ENCODE results near the gene ATP10D. TPM values are rescaled to one million over a fixed set of nuclear protein-coding genes. Genes with fewer than 3 reads are reported as not detected.

ATP10D gene
- total RNA-seq, 2 donors from 2014 or later = 54.2 to 96.1 TPM

GRCh38 chr4:47572981-47573380, 87.9 kb downstream of the ATP10D start:
- Histone ChIP-seq H3K4me3 (no peak overlapping the region), H3K36me3 (peaks cover 51% of the 10 kb centered on the region), H3K9me3 (no peaks in the 10 kb centered on the region), H3K4me1 (ENCODE audit: control insufficient read depth in 1 of 2, low read depth in 2 of 2) (peaks cover 4 to 15% of the 10 kb centered on the region in 2 donors), H3K27ac (no peak overlapping the region), H3K27me3 (replicated peaks; ENCODE audit: insufficient read depth) (no peaks in the 10 kb centered on the region)
- no peak for DNase-seq (ENCODE audit: low spot score)
- ATAC-seq (ENCODE audit: insufficient number of reproducible peaks, low FRiP score, low read depth) = no peak
- TF ChIP-seq, protein P1, sequence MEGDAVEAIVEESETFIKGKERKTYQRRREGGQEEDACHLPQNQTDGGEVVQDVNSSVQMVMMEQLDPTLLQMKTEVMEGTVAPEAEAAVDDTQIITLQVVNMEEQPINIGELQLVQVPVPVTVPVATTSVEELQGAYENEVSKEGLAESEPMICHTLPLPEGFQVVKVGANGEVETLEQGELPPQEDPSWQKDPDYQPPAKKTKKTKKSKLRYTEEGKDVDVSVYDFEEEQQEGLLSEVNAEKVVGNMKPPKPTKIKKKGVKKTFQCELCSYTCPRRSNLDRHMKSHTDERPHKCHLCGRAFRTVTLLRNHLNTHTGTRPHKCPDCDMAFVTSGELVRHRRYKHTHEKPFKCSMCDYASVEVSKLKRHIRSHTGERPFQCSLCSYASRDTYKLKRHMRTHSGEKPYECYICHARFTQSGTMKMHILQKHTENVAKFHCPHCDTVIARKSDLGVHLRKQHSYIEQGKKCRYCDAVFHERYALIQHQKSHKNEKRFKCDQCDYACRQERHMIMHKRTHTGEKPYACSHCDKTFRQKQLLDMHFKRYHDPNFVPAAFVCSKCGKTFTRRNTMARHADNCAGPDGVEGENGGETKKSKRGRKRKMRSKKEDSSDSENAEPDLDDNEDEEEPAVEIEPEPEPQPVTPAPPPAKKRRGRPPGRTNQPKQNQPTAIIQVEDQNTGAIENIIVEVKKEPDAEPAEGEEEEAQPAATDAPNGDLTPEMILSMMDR (IDR thresholded peaks at IDR 0.05) = no peak

- Histone ChIP-seq H3K36me3 (peaks cover 41% of the 10 kb centered on the region), H3K4me1 (ENCODE audit: control insufficient read depth in 1 of 2, low read depth in 2 of 2) (peaks cover 10 to 27% of the 10 kb centered on the region in 2 donors), H3K4me3 (peak overlapping the region; percentile 2), H3K27me3 (replicated peaks; ENCODE audit: insufficient read depth) (no peaks in the 10 kb centered on the region), H3K9me3 (no peaks in the 10 kb centered on the region), H3K27ac (peak overlapping the region; percentile 69 to 94)
- TF ChIP-seq, protein P1 (IDR thresholded peaks at IDR 0.05) = no peak
- DNase-seq (ENCODE audit: low spot score) (no peak), ATAC-seq (ENCODE audit: insufficient number of reproducible peaks, low FRiP score, low read depth) (peak; percentile 96)
Measured at GRCh38 chr4:47577779-47578553, 92.9 kb downstream of the ATP10D start.

DNA sequence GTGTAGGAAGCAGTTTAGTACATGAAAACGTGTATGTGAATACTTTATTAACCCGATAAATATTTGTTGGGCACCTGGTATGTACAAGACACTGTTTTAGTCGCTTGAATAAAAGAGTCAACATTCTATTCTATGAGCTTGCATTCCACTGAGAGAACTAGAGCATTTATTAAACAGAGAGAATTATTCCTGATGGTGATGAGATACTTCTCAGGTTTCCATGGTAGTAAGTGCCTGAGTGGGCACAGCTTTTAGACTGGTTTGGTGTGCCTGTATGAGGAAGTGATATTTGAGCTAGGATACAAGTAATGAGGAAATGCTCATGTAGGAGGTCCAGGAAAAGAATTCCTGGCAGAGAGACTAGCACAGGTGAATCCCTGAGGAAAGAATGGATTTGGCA, 94.2 kb downstream of the ATP10D start:
- DNase-seq (ENCODE audit: low spot score) = no peak
- Histone ChIP-seq H3K4me3 (no peak overlapping the region), H3K27ac (peak overlapping the region; percentile 69 to 94), H3K4me1 (ENCODE audit: control insufficient read depth in 1 of 2, low read depth in 2 of 2) (peaks cover 10 to 27% of the 10 kb centered on the region in 2 donors), H3K27me3 (replicated peaks; ENCODE audit: insufficient read depth) (no peaks in the 10 kb centered on the region), H3K36me3 (peaks cover 37% of the 10 kb centered on the region), H3K9me3 (no peaks in the 10 kb centered on the region)
- ATAC-seq (ENCODE audit: insufficient number of reproducible peaks, low FRiP score, low read depth) = no peak
- TF ChIP-seq, protein P1 (IDR thresholded peaks at IDR 0.05) = no peak

- no peak for DNase-seq (ENCODE audit: low spot score)
- Histone ChIP-seq H3K36me3 (peaks cover 48% of the 10 kb centered on the region), H3K27ac (no peak overlapping the region), H3K4me3 (no peak overlapping the region), H3K27me3 (replicated peaks; ENCODE audit: insufficient read depth) (no peaks in the 10 kb centered on the region), H3K9me3 (peaks cover 9% of the 10 kb centered on the region), H3K4me1 (ENCODE audit: control insufficient read depth in 1 of 2, low read depth in 2 of 2) (no peaks in the 10 kb centered on the region)
- no peak for ATAC-seq (ENCODE audit: insufficient number of reproducible peaks, low FRiP score, low read depth)
- TF ChIP-seq, protein P1 (IDR thresholded peaks at IDR 0.05) = no peak
Measured at GRCh38 chr4:47590325-47590724, 105.2 kb downstream of the ATP10D start.

DNA sequence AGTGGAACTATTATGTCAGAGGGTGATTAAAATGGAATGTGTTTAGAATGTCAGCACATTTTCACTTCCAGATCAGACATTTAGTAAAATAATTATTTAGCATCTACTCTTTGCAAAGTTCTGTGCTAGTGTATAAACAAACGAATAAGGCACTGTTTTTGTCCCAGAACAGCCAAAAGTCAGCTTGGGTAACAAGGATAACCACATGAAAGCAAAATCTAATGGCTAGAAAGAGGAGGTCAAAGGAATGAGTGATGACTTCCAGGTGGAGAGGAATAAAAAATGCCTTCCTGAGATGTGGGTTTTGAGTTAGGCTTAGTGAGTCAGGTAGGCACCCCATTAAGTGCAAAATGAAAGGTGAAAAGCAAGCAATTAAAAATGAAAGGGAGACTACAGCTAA, 112.6 kb downstream of the ATP10D start:
- Histone ChIP-seq H3K9me3 (no peaks in the 10 kb centered on the region), H3K27ac (no peak overlapping the region), H3K27me3 (replicated peaks; ENCODE audit: insufficient read depth) (no peaks in the 10 kb centered on the region), H3K4me3 (no peak overlapping the region), H3K4me1 (ENCODE audit: control insufficient read depth in 1 of 2, low read depth in 2 of 2) (no peaks in the 10 kb centered on the region), H3K36me3 (no peaks in the 10 kb centered on the region)
- DNase-seq (ENCODE audit: low spot score) = no peak
- TF ChIP-seq, protein P1 (IDR thresholded peaks at IDR 0.05) = no peak
- no peak for ATAC-seq (ENCODE audit: insufficient number of reproducible peaks, low FRiP score, low read depth)

All from thoracic aorta (tissue), 2 donors.